H9 (cell line): ENCODE data around the gene PLCH1. TPM values are rescaled to one million over a fixed set of nuclear protein-coding genes. Genes with fewer than 3 reads are reported as not detected.

Experiments used
- DNase-seq: peaks from one replicate; pipeline ENCODE4 v3.0.0-alpha.2; 2017
- H2AFZ ChIP-seq: one replicate; pipeline ENCODE4 v1.6.1; 2013; ENCODE audit warnings: mild to moderate bottlenecking, low read length, control low read depth, moderate library complexity
- H2AK5ac ChIP-seq: 2 replicates; pipeline ENCODE4 v1.6.1; 2013; ENCODE audit warnings: low read length, control low read depth, mixed read lengths; ENCODE audit not compliant: insufficient read length
- H2BK120ac ChIP-seq: one replicate; pipeline ENCODE4 v1.6.1; 2013; ENCODE audit warnings: low read depth, mild to moderate bottlenecking, low read length, control low read depth, inconsistent platforms; ENCODE audit not compliant: poor library complexity, severe bottlenecking
- H2BK12ac ChIP-seq: 2 replicates; pipeline ENCODE4 v1.6.1; 2013; ENCODE audit warnings: low read length, control low read depth, mixed read lengths, low read depth; ENCODE audit not compliant: insufficient read length
- H2BK15ac ChIP-seq: 2 replicates; pipeline ENCODE4 v1.6.1; 2013; ENCODE audit warnings: low read depth, low read length, control low read depth
- H2BK20ac ChIP-seq: one replicate; pipeline ENCODE4 v1.6.1; 2013; ENCODE audit warnings: low read depth, mild to moderate bottlenecking, low read length, control low read depth, inconsistent platforms; ENCODE audit not compliant: poor library complexity, severe bottlenecking
- H2BK5ac ChIP-seq: 2 replicates; pipeline ENCODE4 v1.6.1; 2013; ENCODE audit warnings: low read length, control low read depth, mixed read lengths; ENCODE audit not compliant: insufficient read length
- H3K14ac ChIP-seq: 2 replicates; pipeline ENCODE4 v1.6.1; 2013; ENCODE audit warnings: low read length, control low read depth; ENCODE audit not compliant: insufficient read depth
- H3K18ac ChIP-seq: 2 replicates; pipeline ENCODE4 v1.6.1; 2013; ENCODE audit warnings: low read depth, mild to moderate bottlenecking, mixed read lengths, low read length, control low read depth; ENCODE audit not compliant: insufficient read length
- H3K23ac ChIP-seq: 2 replicates; pipeline ENCODE4 v1.6.1; 2013; ENCODE audit warnings: low read length, control low read depth, mixed read lengths, low read depth; ENCODE audit not compliant: insufficient read length
- H3K23me2 ChIP-seq: 2 replicates; pipeline ENCODE4 v1.6.1; 2013; ENCODE audit warnings: low read depth, mild to moderate bottlenecking, mixed read lengths, low read length, control low read depth; ENCODE audit not compliant: insufficient read length, poor library complexity, severe bottlenecking
- H3K27ac ChIP-seq: 2 replicates; pipeline ENCODE4 v1.5.1; 2013; ENCODE audit warnings: low read length, control low read depth, mixed read lengths, low read depth; ENCODE audit not compliant: insufficient read length
- H3K27me3 ChIP-seq: 2 replicates; pipeline ENCODE4 v1.6.1; 2013; ENCODE audit warnings: low read length, control low read depth, inconsistent platforms; ENCODE audit not compliant: insufficient read depth
- H3K4ac ChIP-seq: 2 replicates; pipeline ENCODE4 v1.6.1; 2013; ENCODE audit warnings: low read depth, mild to moderate bottlenecking, control low read depth, inconsistent platforms, low read length, moderate library complexity
- H3K4me1 ChIP-seq: 2 replicates; pipeline ENCODE4 v1.6.1; 2013; ENCODE audit warnings: low read length, control low read depth, inconsistent platforms; ENCODE audit not compliant: insufficient read depth
- H3K4me2 ChIP-seq: 2 replicates; pipeline ENCODE4 v1.6.1; 2013; ENCODE audit warnings: low read length, control low read depth, mixed read lengths; ENCODE audit not compliant: insufficient read length, insufficient read depth
- H3K56ac ChIP-seq: 2 replicates; pipeline ENCODE4 v1.6.1; 2013; ENCODE audit warnings: low read depth, mild to moderate bottlenecking, mixed read lengths, low read length, control low read depth; ENCODE audit not compliant: insufficient read length
- H3K79me1 ChIP-seq: 2 replicates; pipeline ENCODE4 v1.6.1; 2013; ENCODE audit warnings: low read depth, mild to moderate bottlenecking, moderate library complexity, low read length, control low read depth, inconsistent platforms; ENCODE audit not compliant: insufficient read depth, poor library complexity, severe bottlenecking
- H3K79me2 ChIP-seq: 2 replicates; pipeline ENCODE4 v1.6.1; 2013; ENCODE audit warnings: low read length, control low read depth, inconsistent platforms; ENCODE audit not compliant: insufficient read depth
- H3K9ac ChIP-seq: 2 replicates; pipeline ENCODE4 v1.6.1; 2013; ENCODE audit warnings: low read length, control low read depth, mixed read lengths; ENCODE audit not compliant: insufficient read length; ENCODE audit errors: extremely low read depth
- H3K9me3 ChIP-seq: one replicate; pipeline ENCODE4 v1.6.1; 2013; ENCODE audit warnings: low read depth, low read length, inconsistent platforms; ENCODE audit not compliant: control insufficient read depth
- H3T11ph ChIP-seq: one replicate; pipeline ENCODE4 v1.6.1; 2013; ENCODE audit warnings: mild to moderate bottlenecking, low read length, control low read depth, inconsistent platforms
- H4K20me1 ChIP-seq: one replicate; pipeline ENCODE4 v1.6.1; 2013; ENCODE audit not compliant: control insufficient read depth, insufficient read length, insufficient read depth
- H4K5ac ChIP-seq: 2 replicates; pipeline ENCODE4 v1.6.1; 2013; ENCODE audit warnings: low read depth, mild to moderate bottlenecking, mixed read lengths, low read length, control low read depth; ENCODE audit not compliant: insufficient read length
- H4K8ac ChIP-seq: replicated peaks from 2 replicates; pipeline ENCODE4 v1.6.1; 2013; ENCODE audit warnings: low read length, control low read depth, mixed read lengths, low read depth; ENCODE audit not compliant: insufficient read length
- H4K91ac ChIP-seq: 2 replicates; pipeline ENCODE4 v1.6.1; 2013; ENCODE audit warnings: low read depth, mild to moderate bottlenecking, moderate library complexity, mixed read lengths, low read length, control low read depth; ENCODE audit not compliant: insufficient read length
- H3K27ac Mint-ChIP-seq, 3 experiments: 2 replicates in 2 of 3; 3 replicates in 1 of 3; pipeline ENCODE4 v1.8.0; 2020 to 2021; ENCODE audit warnings: mixed read lengths in 3 of 3, mild to moderate bottlenecking in 1 of 3, moderate library complexity in 1 of 3
- H3K27me3 Mint-ChIP-seq: 2 replicates; pipeline ENCODE4 v1.8.0; 2021; ENCODE audit warnings: low read depth, mild to moderate bottlenecking, moderate library complexity, mixed read lengths
- H3K36me3 Mint-ChIP-seq, 3 experiments: 2 replicates in 2 of 3; 3 replicates in 1 of 3; pipeline ENCODE4 v1.8.0; 2020 to 2021; ENCODE audit warnings: low read depth in 3 of 3, mixed read lengths in 3 of 3; ENCODE audit not compliant: insufficient read depth in 1 of 3
- H3K4me1 Mint-ChIP-seq, 2 experiments: 2 replicates each; pipeline ENCODE4 v1.8.0; 2020; ENCODE audit warnings: mixed read lengths in 2 of 2
- H3K4me3 Mint-ChIP-seq, 2 experiments: 2 replicates in 1 of 2; 3 replicates in 1 of 2; pipeline ENCODE4 v1.8.0; 2020 to 2021; ENCODE audit warnings: mild to moderate bottlenecking in 2 of 2, mixed read lengths in 2 of 2, moderate library complexity in 1 of 2
- H3K9me3 Mint-ChIP-seq, 2 experiments: 2 replicates in 1 of 2; 3 replicates in 1 of 2; pipeline ENCODE4 v1.8.0; 2020; ENCODE audit warnings: mild to moderate bottlenecking in 2 of 2, mixed read lengths in 2 of 2, moderate library complexity in 1 of 2
- CTCF ChIP-seq: fragments of 200-600 bp; sonication (generic); conservative IDR thresholded peaks from 3 replicates; pipeline ENCODE4 v1.8.0; 2021; ENCODE audit warnings: antibody characterized with exemption, mild to moderate bottlenecking
- WGBS: extraction: QIAGEN DNeasy Blood & Tissue Kit; methylation state at CpG from one replicate; pipeline ENCODE4 v1.1.7; 2013; ENCODE audit warnings: missing lambda C conversion rate, low lambda C conversion rate, mixed read lengths; ENCODE audit not compliant: insufficient read length; ENCODE audit errors: extremely low coverage; 5-methylcytosine and 5-hydroxymethylcytosine counted together
- total RNA-seq: library from RNA; stranded (reverse); gene quantifications from 2 replicates; pipeline ENCODE4 v1.2.1, GENCODE V29; 2021

PLCH1 gene
- total RNA-seq, 1 experiment from 2014 or later, result 19.0 TPM

GRCh38 chr3:155742349-155742965 lies 2.4 kb downstream of the PLCH1 start:
- no peak for DNase-seq
- Histone ChIP-seq H3K4me1 (no peaks in the 10 kb centered on the region), H3K23me2 (peaks cover 13% of the 10 kb centered on the region), H3K9me3 (no peaks in the 10 kb centered on the region), H3K18ac (no peak overlapping the region), H4K91ac (no peak overlapping the region), H3K23ac (no peak overlapping the region), H3K79me2 (no peaks in the 10 kb centered on the region), H3K4me2 (no peak overlapping the region), H4K20me1 (no peaks in the 10 kb centered on the region), H3K27me3 (no peaks in the 10 kb centered on the region), H3T11ph (no peak overlapping the region), H3K56ac (no peak overlapping the region), H4K8ac (no peak overlapping the region), H2AK5ac (no peak overlapping the region), H2BK5ac (no peak overlapping the region), H2BK20ac (no peak overlapping the region), H2BK15ac (no peak overlapping the region), H2BK120ac (no peak overlapping the region), H2BK12ac (no peak overlapping the region), H3K79me1 (no peaks in the 10 kb centered on the region), H2AFZ (no peak overlapping the region), H3K9ac (no peak overlapping the region), H3K4ac (no peak overlapping the region), H3K27ac (no peak overlapping the region), H4K5ac (no peak overlapping the region), H3K14ac (no peak overlapping the region)
- Mint-ChIP-seq H3K9me3 (no peaks in the 10 kb centered on the region; a peak in 1 of 5 replicates), H3K27ac (no peak overlapping the region), H3K36me3 (0 out of 7 replicates have a peak, but pooled peaks cover 0 to 1% (median 0%) of the 10 kb centered on the region in 3 experiments), H3K4me3 (peak overlapping the region; percentile 1 to 98; a peak in 2 of 5 replicates), H3K4me1 (peaks cover 44 to 57% of the 10 kb centered on the region in 2 experiments), H3K27me3 (no peaks in the 10 kb centered on the region)
- no peak for TF ChIP-seq CTCF
- no CpG with 5 or more reads among the region's 5 CpGs for WGBS
